ENCODE data around the gene OTUD4.
"Not testable (repeated sequence)": the region's sequence is repeated elsewhere in the genome, so short reads cannot be mapped to it uniquely, and the experiment has no call there.

Gene OTUD4

GRCh38 chr4:145180298-145181090, at the start of gene OTUD4:
OTUD4 (minus strand) TSS chr4:145180589; CDS start chr4:145179973, 616 bp downstream.
- peak; percentile 96 for DNase-seq

- DNase-seq, result not testable (repeated sequence)
Measured at GRCh38 chr4:145223228-145223627, 42.8 kb upstream of the OTUD4 start.

- DNase-seq, result not testable (repeated sequence)
Measured at GRCh38 chr4:145221529-145221928, 41.1 kb upstream of the OTUD4 start.

- no peak for DNase-seq
Measured at GRCh38 chr4:145219090-145219489, 38.7 kb upstream of the OTUD4 start.

DNA sequence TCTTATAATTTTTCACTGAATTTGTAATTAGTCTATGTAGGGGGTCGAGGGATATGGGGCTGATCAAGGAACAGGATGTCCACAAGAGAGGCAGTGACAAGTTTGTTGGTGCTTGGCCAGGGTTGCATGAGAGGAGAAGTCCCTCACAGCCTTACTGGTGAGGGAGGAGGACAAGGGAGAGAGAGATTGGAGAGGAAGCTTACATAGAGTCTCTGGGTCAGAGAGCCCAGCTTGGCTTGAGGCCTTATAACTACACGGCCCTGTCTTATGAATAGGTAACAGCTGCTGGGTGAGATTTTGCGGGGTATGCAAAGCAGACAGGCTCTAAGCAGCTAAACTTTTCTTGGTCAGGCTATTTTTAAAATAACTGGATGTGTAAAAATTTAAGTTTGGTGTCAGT, 37.9 kb upstream of the OTUD4 start:
- DNase-seq, result no peak

DNA sequence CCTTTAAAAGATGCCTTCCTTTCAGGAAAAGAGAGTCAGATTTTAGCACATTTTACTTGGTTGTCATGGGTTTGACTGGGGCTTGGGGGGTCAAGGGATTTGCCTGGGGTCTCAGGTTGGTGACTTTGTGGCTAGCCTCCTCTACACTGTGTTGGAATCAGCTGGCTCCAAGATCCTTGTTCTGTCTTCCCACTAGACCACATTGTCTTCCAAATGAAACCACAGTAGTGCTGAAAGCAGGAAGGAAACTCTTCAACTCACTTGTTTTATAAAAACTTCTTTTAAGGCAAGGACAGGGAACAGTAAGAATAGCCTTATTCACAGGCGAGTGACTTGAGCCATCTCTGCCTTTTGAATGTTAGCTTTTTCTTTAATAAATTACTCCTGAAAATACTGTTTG, 37.0 kb upstream of the OTUD4 start:
- no peak for DNase-seq

GRCh38 chr4:145216535-145216934, 36.1 kb upstream of the OTUD4 start:
- DNase-seq, result no peak

- DNase-seq, result no peak
Measured at GRCh38 chr4:145213245-145213644, 32.9 kb upstream of the OTUD4 start.

- no peak for DNase-seq
Measured at GRCh38 chr4:145207934-145208333, 27.5 kb upstream of the OTUD4 start.

DNA sequence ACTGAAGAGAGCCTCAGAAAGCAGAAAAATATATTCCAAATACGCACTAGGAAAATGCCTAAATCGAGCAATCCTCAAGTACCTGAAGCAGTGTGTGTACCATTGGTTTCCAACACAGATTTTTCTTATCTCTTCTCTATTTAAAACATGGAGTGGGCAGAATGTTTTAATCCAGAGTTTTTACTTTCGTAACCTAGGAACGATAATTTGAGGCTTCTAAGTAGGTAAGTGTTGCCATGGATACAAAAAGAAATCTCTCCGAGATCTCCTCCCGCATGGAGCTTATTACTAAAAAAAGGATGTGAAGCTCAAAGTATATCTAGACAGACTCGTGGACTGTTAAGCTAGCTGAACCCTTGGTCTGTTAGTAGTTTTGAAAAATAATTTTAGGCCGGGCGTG, 23.0 kb upstream of the OTUD4 start:
- DNase-seq, result no peak

DNA sequence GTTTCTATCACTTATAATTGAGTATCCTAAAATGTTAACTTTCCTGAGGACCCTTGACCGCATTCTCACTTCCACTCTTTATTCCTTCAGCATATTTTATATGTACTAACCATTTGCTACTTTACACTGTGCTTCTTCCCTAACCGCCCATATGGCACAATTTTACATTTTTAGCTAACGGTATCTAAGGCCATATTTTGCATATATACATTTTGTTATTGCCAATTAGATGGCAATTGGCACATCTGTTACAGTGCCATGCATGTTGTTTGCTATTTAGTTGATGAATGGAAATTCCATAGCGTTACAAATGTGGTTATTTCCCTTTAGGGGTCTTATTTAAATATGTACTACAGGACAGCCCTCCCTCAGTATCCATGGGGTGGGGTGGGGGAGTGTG, 20.0 kb upstream of the OTUD4 start:
- no peak for DNase-seq

DNA sequence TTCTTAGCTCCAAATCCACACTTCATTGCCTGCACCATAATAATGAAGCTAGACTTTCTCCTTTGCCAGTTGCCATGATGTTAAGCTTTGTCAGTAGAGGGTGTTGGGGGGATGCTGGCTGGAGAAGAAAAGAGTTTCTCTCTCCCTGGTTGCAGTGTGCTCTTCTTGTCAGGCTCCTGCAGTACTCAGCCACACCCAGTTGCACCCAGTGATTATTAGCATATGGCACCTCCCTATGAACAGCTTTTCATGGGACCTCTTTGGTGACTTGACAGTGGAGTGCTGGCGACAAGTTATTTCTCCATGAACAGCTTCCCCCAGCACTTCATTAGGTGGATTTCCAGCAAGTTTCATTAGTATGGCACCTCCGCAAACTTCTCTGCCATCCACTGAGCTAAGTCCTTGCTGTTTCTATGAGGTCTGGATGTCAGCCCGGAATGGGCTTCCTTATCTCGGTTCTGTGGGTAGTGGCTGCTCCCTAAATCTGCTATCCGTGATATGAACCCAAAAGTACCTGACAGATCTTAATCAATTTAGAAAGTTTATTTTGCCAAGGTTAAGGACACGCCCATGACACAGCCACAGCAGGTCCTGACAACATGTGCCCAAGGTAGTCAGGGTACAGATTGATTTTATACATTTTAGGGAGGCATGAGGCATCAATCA, 18.8 kb upstream of the OTUD4 start:
- DNase-seq, result no peak

GRCh38 chr4:145196747-145197146, 16.4 kb upstream of the OTUD4 start:
- DNase-seq, result no peak

DNA sequence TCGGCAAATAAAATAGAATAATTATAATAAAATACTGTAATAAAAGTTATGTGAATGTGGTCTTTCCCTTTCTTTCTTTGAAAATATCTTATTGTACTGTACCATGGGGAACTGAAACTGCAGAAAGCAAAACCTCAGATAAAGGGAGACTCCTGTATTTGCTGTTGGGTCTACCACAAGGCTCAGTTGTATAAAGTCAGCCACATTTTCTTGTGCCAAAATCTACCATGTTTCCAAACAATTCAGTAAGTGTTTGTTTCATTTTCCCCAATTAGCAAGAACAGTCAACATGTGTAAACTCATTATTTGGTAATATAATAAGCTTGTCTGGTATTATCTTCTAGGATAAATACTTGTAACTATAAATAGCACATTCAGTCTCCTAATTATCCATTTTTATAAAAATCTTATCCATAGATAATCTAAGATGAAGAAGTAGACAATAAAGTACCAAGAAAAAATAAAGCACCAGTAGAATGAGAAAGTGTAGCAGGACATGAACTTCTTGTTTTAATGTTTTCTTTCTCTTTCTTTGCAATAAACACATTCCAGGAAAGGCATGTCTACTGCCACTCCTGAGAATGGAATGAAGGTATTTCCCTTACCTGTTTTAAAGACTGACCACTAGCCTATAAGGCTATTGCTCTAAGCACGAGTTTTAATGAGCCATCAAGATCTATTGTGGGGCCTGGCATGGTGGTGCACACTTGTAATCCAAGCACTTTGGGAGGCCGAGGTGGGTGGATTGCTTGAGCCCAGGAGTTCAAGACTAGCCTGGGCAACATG, 15.0 kb upstream of the OTUD4 start:
- no peak for DNase-seq

GRCh38 chr4:145189981-145190380, 9.6 kb upstream of the OTUD4 start:
- no peak for DNase-seq

DNA sequence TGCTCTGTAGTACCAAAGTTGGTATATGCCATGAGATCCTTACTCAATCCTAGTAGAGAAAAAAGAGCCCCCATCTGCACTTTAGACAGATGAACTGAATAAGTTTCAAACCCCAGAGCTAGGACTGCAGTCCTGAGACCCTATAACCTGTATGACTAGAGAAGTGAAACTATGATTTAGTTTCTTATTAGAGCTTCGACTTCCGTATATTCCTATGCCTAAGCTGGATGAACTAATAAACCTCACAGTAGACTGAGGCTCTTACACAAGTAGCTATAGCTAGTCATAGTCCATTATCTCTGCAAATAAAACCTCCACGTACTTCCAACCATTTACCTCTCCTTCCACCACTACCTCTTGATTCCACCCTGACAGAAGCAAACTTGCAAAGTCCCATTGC, 6.3 kb upstream of the OTUD4 start:
- DNase-seq, result no peak

GRCh38 chr4:145183581-145183980, 3.2 kb upstream of the OTUD4 start:
- DNase-seq, result no peak

DNA sequence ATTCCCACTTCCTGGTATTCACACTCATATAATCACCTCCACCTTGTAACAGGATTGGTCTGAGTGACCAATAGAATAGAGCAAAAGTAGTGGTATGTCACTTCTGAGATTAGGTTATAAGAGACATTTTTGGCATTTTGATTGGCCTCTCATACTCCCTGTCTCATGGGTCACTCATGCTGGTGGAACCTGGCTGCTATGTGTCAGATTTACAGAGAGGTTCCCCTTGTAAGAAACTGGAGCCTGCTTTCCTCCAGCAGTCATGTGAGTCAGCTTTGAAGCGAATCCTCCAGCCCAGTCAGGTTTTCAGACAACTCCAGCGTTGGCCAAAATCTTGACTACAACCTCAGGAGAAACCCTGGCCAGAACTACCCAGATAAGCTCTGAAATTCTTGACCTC, 2.6 kb upstream of the OTUD4 start:
- DNase-seq, result no peak

GRCh38 chr4:145182222-145182621, 1.8 kb upstream of the OTUD4 start:
- no peak for DNase-seq

- DNase-seq, result no peak
Measured at GRCh38 chr4:145181091-145181501, 707 bp upstream of the OTUD4 start.

GRCh38 chr4:145179861-145180297, 510 bp downstream of the OTUD4 start:
- DNase-seq, result not testable (repeated sequence)

DNA sequence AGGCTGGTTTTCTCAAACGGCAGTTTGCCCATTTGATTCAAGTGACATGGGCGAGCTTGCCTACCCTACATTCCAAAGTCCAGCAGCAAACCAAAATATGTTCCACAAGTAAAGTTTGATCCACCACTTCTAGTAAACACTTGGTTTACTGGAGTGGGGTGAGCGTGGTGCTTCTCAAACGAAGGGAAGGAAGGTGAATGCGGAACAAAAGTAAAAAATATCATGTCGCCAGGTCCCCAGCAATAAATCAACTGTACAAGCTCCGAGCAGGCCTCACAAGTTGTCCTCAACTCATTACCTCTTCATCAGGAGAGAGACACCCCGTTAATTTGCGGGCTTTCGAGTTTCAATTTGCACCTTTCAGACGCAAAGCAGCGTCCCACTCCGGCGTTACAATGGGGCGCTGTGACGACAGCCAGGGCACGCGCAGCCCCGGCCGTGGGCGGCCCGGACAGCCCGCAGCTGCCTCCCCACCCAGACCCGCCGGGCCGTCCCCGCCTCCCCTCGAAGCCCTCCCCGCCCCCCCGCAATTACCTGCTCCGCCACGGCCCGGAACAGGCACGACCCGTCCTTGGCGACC, 1.0 kb downstream of the OTUD4 start:
- peak; percentile 84 for DNase-seq

- peak; percentile 51 for DNase-seq
Measured at GRCh38 chr4:145178740-145179280, 1.6 kb downstream of the OTUD4 start.

Measured in CD4-positive, alpha-beta T cell treated with Interleukin-12 subunit alpha and Interleukin-12 subunit beta, for 1 hour (primary cell).